H1 (cell line): ENCODE measurements around the gene COPZ2. TPM values are rescaled to one million over a fixed set of nuclear protein-coding genes. Genes with fewer than 3 reads are reported as not detected.
A peak's percentile ranks its signal among the peaks of the same experiment; 100 is the strongest.

Source experiments
- CTCF ChIA-PET: fragments of 300-600 bp; sonication (Branson Sonifier 250); formaldehyde crosslinking; loops from one replicate; lab custom pipeline; 2021; ENCODE audit not compliant: partially characterized antibody; lab: Charles Lee
- POLR2A ChIA-PET: fragments of 300-600 bp; sonication (Branson Sonifier 250); formaldehyde crosslinking; loops from one replicate; lab custom pipeline; 2021; ENCODE audit warnings: inconsistent platforms; ENCODE audit not compliant: partially characterized antibody; lab: Charles Lee
- DNase-seq, 2 experiments: peaks; one replicate each; pipeline versions ENCODE4 v3.0.0 to v3.0.0-alpha.2; 2010 to 2022; ENCODE audit warnings: low spot score in 2 of 2, low read depth in 1 of 2, mixed read lengths in 1 of 2
- FAIRE-seq: peaks from 2 replicates; lab custom pipeline; 2011; peaks lifted over from hg19 to GRCh38; lab: Jason Lieb, UNC
- H2AFZ ChIP-seq: 2 replicates; pipeline ENCODE4 v1.8.1; 2012; ENCODE audit warnings: low read length, inconsistent platforms
- H2AK5ac ChIP-seq: 2 replicates; pipeline ENCODE4 v1.6.1; 2013; ENCODE audit warnings: low read depth, low read length
- H2BK120ac ChIP-seq: replicated peaks from 2 replicates; pipeline ENCODE3; 2013; ENCODE audit warnings: low read depth, low read length, inconsistent platforms
- H2BK12ac ChIP-seq: 2 replicates; pipeline ENCODE4 v1.6.1; 2013; ENCODE audit warnings: low read depth, low read length
- H2BK15ac ChIP-seq: 2 replicates; pipeline ENCODE4 v1.6.1; 2013; ENCODE audit warnings: low read length
- H2BK20ac ChIP-seq: 2 replicates; pipeline ENCODE4 v1.6.1; 2013; ENCODE audit warnings: low read length
- H2BK5ac ChIP-seq: 2 replicates; pipeline ENCODE4 v1.6.1; 2013; ENCODE audit warnings: low read depth, low read length
- H3K14ac ChIP-seq: 2 replicates; pipeline ENCODE4 v1.6.1; 2013; ENCODE audit warnings: inconsistent platforms; ENCODE audit not compliant: insufficient read length
- H3K18ac ChIP-seq: 2 replicates; pipeline ENCODE4 v1.6.1; 2013; ENCODE audit warnings: low read length; ENCODE audit errors: extremely low read depth
- H3K23ac ChIP-seq: 2 replicates; pipeline ENCODE4 v1.6.1; 2013; ENCODE audit warnings: inconsistent platforms; ENCODE audit not compliant: insufficient read length
- H3K23me2 ChIP-seq: 2 replicates; pipeline ENCODE4 v1.6.1; 2013; ENCODE audit warnings: low read depth, low read length
- H3K27ac ChIP-seq: 2 replicates; pipeline ENCODE4 v1.6.1; 2011; ENCODE audit warnings: low read depth, low read length, inconsistent platforms
- H3K27me3 ChIP-seq, 4 experiments: replicated peaks in 1 of 4; 1 replicate in 1 of 4; 2 replicates in 3 of 4; pipeline versions ENCODE4 v1.6.1 to v1.8.1; 2011 to 2013; ENCODE audit warnings: low read length in 3 of 4, mild to moderate bottlenecking in 3 of 4, inconsistent platforms in 2 of 4, mixed read lengths in 2 of 4, moderate library complexity in 1 of 4; ENCODE audit not compliant: control insufficient read depth in 3 of 4, insufficient read depth in 3 of 4; ENCODE audit errors: extremely low read depth in 1 of 4
- H3K36me3 ChIP-seq, 4 experiments: 2 replicates each; pipeline versions ENCODE4 v1.6.1 to v1.8.1; 2011 to 2013; ENCODE audit warnings: mild to moderate bottlenecking in 4 of 4, low read length in 3 of 4, moderate library complexity in 2 of 4, control low read depth in 1 of 4, inconsistent platforms in 1 of 4; ENCODE audit not compliant: insufficient read depth in 4 of 4, control insufficient read depth in 2 of 4
- H3K4ac ChIP-seq: replicated peaks from 2 replicates; pipeline ENCODE3; 2013; ENCODE audit warnings: low read length, low read depth, mixed read lengths, inconsistent platforms; ENCODE audit not compliant: insufficient read length
- H3K4me1 ChIP-seq, 4 experiments: replicated peaks in 1 of 4; 1 replicate in 1 of 4; 2 replicates in 3 of 4; pipeline versions ENCODE4 v1.6.1 to v1.8.1; 2011 to 2013; ENCODE audit warnings: low read length in 3 of 4, inconsistent platforms in 2 of 4, mixed read lengths in 1 of 4; ENCODE audit not compliant: insufficient read depth in 4 of 4, control insufficient read depth in 3 of 4
- H3K4me2 ChIP-seq, 2 experiments: 2 replicates each; pipeline versions ENCODE4 v1.6.1 to v1.8.1; 2011 to 2013; ENCODE audit warnings: low read depth in 2 of 2, low read length in 2 of 2, control low read depth in 1 of 2, inconsistent platforms in 1 of 2, mild to moderate bottlenecking in 1 of 2; ENCODE audit not compliant: insufficient read depth in 1 of 2
- H3K4me3 ChIP-seq, 4 experiments: fragments of 200-600, 300-600 bp in 1 of 4; sonication (generic), shearing (Covaris generic), sonication (Bioruptor Twin) in 1 of 4; 2 replicates each; pipeline versions ENCODE4 v1.5.1 to v1.8.1; 2011 to 2016; ENCODE audit warnings: low read length in 4 of 4, low read depth in 3 of 4, control low read depth in 2 of 4, inconsistent platforms in 2 of 4, mild to moderate bottlenecking in 2 of 4, mixed read lengths in 1 of 4, moderate library complexity in 1 of 4; ENCODE audit not compliant: insufficient read depth in 2 of 4; ENCODE audit errors: extremely low read depth in 1 of 4
- H3K56ac ChIP-seq: replicated peaks from 2 replicates; pipeline ENCODE3; 2013; ENCODE audit warnings: low read depth, mild to moderate bottlenecking, mixed read lengths, low read length, inconsistent platforms; ENCODE audit not compliant: insufficient read length
- H3K79me1 ChIP-seq: 2 replicates; pipeline ENCODE4 v1.6.1; 2013; ENCODE audit warnings: low read depth, low read length, control low read depth
- H3K79me2 ChIP-seq, 2 experiments: 2 replicates each; pipeline versions ENCODE4 v1.6.1 to v1.8.1; 2012 to 2013; ENCODE audit warnings: low read length in 2 of 2, mild to moderate bottlenecking in 2 of 2, inconsistent platforms in 1 of 2; ENCODE audit not compliant: insufficient read depth in 2 of 2, control insufficient read depth in 1 of 2
- H3K9ac ChIP-seq, 4 experiments: replicated peaks in 1 of 4; 1 replicate in 1 of 4; 2 replicates in 3 of 4; pipeline versions ENCODE4 v1.6.1 to v1.8.1; 2011 to 2013; ENCODE audit warnings: low read depth in 3 of 4, low read length in 3 of 4, control low read depth in 2 of 4, mild to moderate bottlenecking in 2 of 4, moderate library complexity in 2 of 4, inconsistent platforms in 1 of 4; ENCODE audit errors: extremely low read depth in 1 of 4
- H3K9me3 ChIP-seq, 2 experiments: 2 replicates each; pipeline versions ENCODE4 v1.6.1 to v1.8.1; 2012 to 2013; ENCODE audit warnings: mild to moderate bottlenecking in 2 of 2, moderate library complexity in 2 of 2, control low read depth in 1 of 2, inconsistent platforms in 1 of 2, low read depth in 1 of 2, low read length in 1 of 2, mixed read lengths in 1 of 2; ENCODE audit not compliant: insufficient read depth in 2 of 2
- H4K20me1 ChIP-seq, 2 experiments: replicated peaks in 1 of 2; 2 replicates each; pipeline versions ENCODE3 to v1.8.1; 2011 to 2013; ENCODE audit warnings: inconsistent platforms in 2 of 2, low read length in 2 of 2, mild to moderate bottlenecking in 1 of 2; ENCODE audit not compliant: insufficient read depth in 2 of 2, control insufficient read depth in 1 of 2
- H4K5ac ChIP-seq: 2 replicates; pipeline ENCODE4 v1.6.1; 2013; ENCODE audit warnings: low read length, low read depth, mixed read lengths, inconsistent platforms; ENCODE audit not compliant: insufficient read length
- H4K8ac ChIP-seq: 2 replicates; pipeline ENCODE4 v1.8.0; 2013; ENCODE audit warnings: mild to moderate bottlenecking, moderate library complexity, low read length, inconsistent platforms; ENCODE audit not compliant: insufficient read depth; ENCODE audit errors: extremely low read depth
- H4K91ac ChIP-seq: replicated peaks from 2 replicates; pipeline ENCODE3; 2013; ENCODE audit warnings: low read length, mixed read lengths, inconsistent platforms; ENCODE audit not compliant: insufficient read length
- BACH1 ChIP-seq: IDR thresholded peaks from 2 replicates; pipeline ENCODE4 v1.6.1; 2012; ENCODE audit warnings: low read length, improper control_type of control experiment
- CBX8 ChIP-seq: fragments of 300-800, 300-1000 bp; sonication (generic); IDR thresholded peaks from 2 replicates; pipeline ENCODE4 v1.7.1; 2016; ENCODE audit warnings: low read depth, low read length, borderline replicate concordance
- HDAC6 ChIP-seq: IDR thresholded peaks from one replicate; pipeline ENCODE4 v1.7.1; 2012; ENCODE audit warnings: low read depth, mild to moderate bottlenecking, inconsistent platforms, low read length, moderate library complexity
- RBBP5 ChIP-seq: IDR thresholded peaks from 2 replicates; pipeline ENCODE4 v1.7.1; 2012; ENCODE audit warnings: low read depth, mild to moderate bottlenecking, inconsistent platforms, low read length, moderate library complexity, borderline replicate concordance
- RFX5 ChIP-seq: IDR thresholded peaks from 2 replicates; pipeline ENCODE4 v1.6.1; 2011; ENCODE audit warnings: low read depth, low read length, improper control_type of control experiment, borderline replicate concordance
- SIRT6 ChIP-seq: IDR thresholded peaks from one replicate; pipeline ENCODE4 v1.7.1; 2012; ENCODE audit warnings: low read length, inconsistent platforms
- SUZ12 ChIP-seq: fragments of 200-600 bp; sonication (generic); IDR thresholded peaks from 2 replicates; pipeline ENCODE4 v1.6.1; 2012; ENCODE audit warnings: mild to moderate bottlenecking, inconsistent platforms, low read length, moderate library complexity, mixed read lengths
- TAF7 ChIP-seq: optimal IDR thresholded peaks from 2 replicates; pipeline ENCODE3; 2011; ENCODE audit warnings: low read depth, mild to moderate bottlenecking, inconsistent platforms, low read length, moderate library complexity, borderline replicate concordance
- WGBS, 2 experiments: shearing (Covaris generic) in 1 of 2; methylation state at CpG; one replicate each; pipeline versions ENCODE4 v1.1.6 to v1.1.7; 2013 to 2015; ENCODE audit warnings: low lambda C conversion rate in 2 of 2, mixed read lengths in 2 of 2, inconsistent platforms in 1 of 2, low coverage in 1 of 2, missing lambda C conversion rate in 1 of 2; ENCODE audit not compliant: insufficient replicate concordance in 2 of 2, insufficient coverage in 1 of 2, insufficient read length in 1 of 2; ENCODE audit errors: extremely low coverage in 1 of 2, missing lambda C conversion rate in 1 of 2; 5-methylcytosine and 5-hydroxymethylcytosine counted together
- polyA plus RNA-seq, 7 experiments: library from polyadenylated mRNA; depleted of rRNA in 3 of 7; stranded (reverse) in 5 of 7; unstranded in 2 of 7; fragments of >200 nt in 5 of 7; fragments of 200-250 nt in 2 of 7; gene quantifications; 1 replicate in 5 of 7; 2 replicates in 1 of 7; 4 replicates in 1 of 7; pipeline versions ENCODE4 v1.2.1 to v1.2.3, GENCODE V29; 2011 to 2013; ENCODE audit warnings: missing spikeins in 2 of 7, mixed read lengths in 2 of 7
- total RNA-seq: library from RNA; stranded (reverse); fragmentation: NEBNext Ultra II Directional; extraction: Animal tissue kit (Norgen Biotek cat#: 25700); gene quantifications from 2 replicates; pipeline ENCODE4 v1.2.1, GENCODE V29; 2021
- TF ChIP-seq, protein P1 (sequence below): IDR thresholded peaks from 2 replicates; pipeline ENCODE4 v1.6.1; 2012; ENCODE audit warnings: inconsistent platforms
- TF ChIP-seq, protein P2 (sequence below): IDR thresholded peaks from 2 replicates; pipeline ENCODE4 v1.6.1; 2011; ENCODE audit warnings: low read depth, mild to moderate bottlenecking, low read length; ENCODE audit not compliant: insufficient read depth

COPZ2 gene
- total and polyA plus RNA-seq, 2 of the 8 experiments (the other 6 are each of a cell fraction or from before 2014, with no cell fraction given): 0.24 TPM; not detected in 1

DNA sequence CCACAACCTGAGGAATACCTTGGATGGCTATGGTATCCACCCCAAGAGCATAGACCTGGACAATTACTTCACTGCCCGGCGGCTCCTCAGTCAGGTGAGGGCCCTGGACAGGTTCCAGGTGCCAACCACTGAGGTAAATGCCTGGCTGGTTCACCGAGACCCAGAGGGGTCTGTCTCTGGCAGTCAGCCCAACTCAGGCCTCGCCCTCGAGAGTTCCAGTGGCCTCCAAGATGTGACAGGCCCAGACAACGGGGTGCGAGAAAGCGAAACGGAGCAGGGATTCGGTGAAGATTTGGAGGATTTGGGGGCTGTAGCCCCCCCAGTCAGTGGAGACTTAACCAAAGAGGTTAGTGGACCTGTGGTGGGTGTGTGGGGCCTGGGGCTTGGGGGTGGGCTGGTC, 13.7 kb upstream of the COPZ2 start:
- peaks cover 2 to 26% (median 8%) of the 10 kb centered on the region in 4 experiments; a peak in 7 of 8 replicates for H3K36me3 ChIP-seq
- H3K27ac ChIP-seq: no peak overlapping the region; the same call in 1 of the 2 replicates
- H3K79me2 ChIP-seq: peaks cover 13 to 75% of the 10 kb centered on the region in 2 experiments
- H3K9me3 ChIP-seq: no peaks in the 10 kb centered on the region
- H2AK5ac ChIP-seq: no peak overlapping the region
- H3K18ac ChIP-seq: no peak overlapping the region; the same call in 1 of the 2 replicates
- no peak overlapping the region; the same call in 1 of the 2 replicates for H2BK12ac ChIP-seq
- no peak overlapping the region for H2BK120ac ChIP-seq
- H4K91ac ChIP-seq: no peak overlapping the region
- H2BK15ac ChIP-seq: 0 out of 2 replicates have a peak overlapping the region, but pooled peaks have one; percentile 37
- 94% methylated on average over 10 of the region's 10 CpGs; no CpG with 5 or more reads in 1 of the 2 experiments for WGBS, 2 experiments
- H3K27me3 ChIP-seq: no peaks in the 10 kb centered on the region
- FAIRE-seq: no peak
- no peak for DNase-seq
- H3K4me2 ChIP-seq: peak overlapping the region; percentile 70 to 89; a peak in 3 of 4 replicates
- no peak overlapping the region for H2BK20ac ChIP-seq
- peaks cover 17% of the 10 kb centered on the region for H3K23me2 ChIP-seq
- H3K56ac ChIP-seq: no peak overlapping the region
- no peaks in the 10 kb centered on the region; the same call in 1 of the 2 replicates for H3K79me1 ChIP-seq
- H3K4me1 ChIP-seq: peaks cover 14 to 52% (median 34%) of the 10 kb centered on the region in 4 experiments
- no peak overlapping the region for H3K23ac ChIP-seq
- H3K9ac ChIP-seq: no peak overlapping the region
- peak overlapping the region; percentile 57 for H2BK5ac ChIP-seq
- POLR2A ChIA-PET: interaction anchor here (4.4 to 41.8 kb wide), 3 partner anchors 11 to 34 kb away, joined by 18 to 1227 read pairs (median 1227); partner anchors contain the start of genes COPZ2 and NFE2L1
- no peak overlapping the region for H3K4ac ChIP-seq
- H4K8ac ChIP-seq: no peak overlapping the region
- no peak overlapping the region for H3K14ac ChIP-seq
- H4K20me1 ChIP-seq: peaks cover 5 to 19% of the 10 kb centered on the region in 2 experiments
- CTCF ChIA-PET: interaction anchor here (2.3 to 10.5 kb wide), 3 partner anchors 10 to 23 kb away, joined by 8 to 111 read pairs (median 56); no protein-coding TSS in a partner anchor
- no peak overlapping the region for H4K5ac ChIP-seq
- H3K4me3 ChIP-seq: peak overlapping the region in 1 of 4 experiments; percentile 52; a peak in 1 of 8 replicates
- H2AFZ ChIP-seq: no peak overlapping the region
- no peak for TF ChIP-seq HDAC6
- no peak for TF ChIP-seq RBBP5
- TF ChIP-seq RFX5: no peak
- TF ChIP-seq, protein P1, sequence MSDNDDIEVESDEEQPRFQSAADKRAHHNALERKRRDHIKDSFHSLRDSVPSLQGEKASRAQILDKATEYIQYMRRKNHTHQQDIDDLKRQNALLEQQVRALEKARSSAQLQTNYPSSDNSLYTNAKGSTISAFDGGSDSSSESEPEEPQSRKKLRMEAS: no peak
- TF ChIP-seq, protein P2, sequence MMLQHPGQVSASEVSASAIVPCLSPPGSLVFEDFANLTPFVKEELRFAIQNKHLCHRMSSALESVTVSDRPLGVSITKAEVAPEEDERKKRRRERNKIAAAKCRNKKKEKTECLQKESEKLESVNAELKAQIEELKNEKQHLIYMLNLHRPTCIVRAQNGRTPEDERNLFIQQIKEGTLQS: no peak
- TF ChIP-seq BACH1: no peak
- TF ChIP-seq SIRT6: no peak
- TF ChIP-seq TAF7: no peak
- no peak for TF ChIP-seq CBX8
- no peak for TF ChIP-seq SUZ12
